ENCODE measurements around the gene C17orf100.

The C17orf100 gene

DNA sequence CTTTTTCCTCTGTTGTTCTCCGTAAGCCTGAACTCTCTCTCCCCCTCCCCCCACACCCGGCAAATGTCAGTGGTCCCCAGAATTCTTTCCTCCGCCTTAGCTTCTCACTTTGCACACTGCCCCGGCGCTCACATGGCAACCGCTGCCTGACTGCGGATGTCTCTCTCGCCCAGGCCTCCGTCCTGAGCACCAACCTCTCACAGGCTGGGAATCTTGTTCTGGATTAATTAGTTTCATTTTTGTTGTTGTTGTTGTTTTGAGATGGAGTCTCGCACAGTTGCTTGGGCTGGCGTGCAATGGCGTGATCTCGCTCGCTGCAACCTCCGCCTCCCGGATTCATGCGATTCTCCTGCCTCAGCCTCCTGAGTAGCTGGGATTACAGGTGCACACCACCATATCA is 16.7 kb downstream of the C17orf100 start:
- ChIA-PET POLR2A (no interaction called here), CTCF (interaction anchor here (1.1 kb wide), 1 partner anchor 243 kb away, joined by 3 read pairs; no protein-coding TSS in a partner anchor)
- DNase-seq (ENCODE audit: extremely low spot score): no peak
- TF ChIP-seq, protein P1, sequence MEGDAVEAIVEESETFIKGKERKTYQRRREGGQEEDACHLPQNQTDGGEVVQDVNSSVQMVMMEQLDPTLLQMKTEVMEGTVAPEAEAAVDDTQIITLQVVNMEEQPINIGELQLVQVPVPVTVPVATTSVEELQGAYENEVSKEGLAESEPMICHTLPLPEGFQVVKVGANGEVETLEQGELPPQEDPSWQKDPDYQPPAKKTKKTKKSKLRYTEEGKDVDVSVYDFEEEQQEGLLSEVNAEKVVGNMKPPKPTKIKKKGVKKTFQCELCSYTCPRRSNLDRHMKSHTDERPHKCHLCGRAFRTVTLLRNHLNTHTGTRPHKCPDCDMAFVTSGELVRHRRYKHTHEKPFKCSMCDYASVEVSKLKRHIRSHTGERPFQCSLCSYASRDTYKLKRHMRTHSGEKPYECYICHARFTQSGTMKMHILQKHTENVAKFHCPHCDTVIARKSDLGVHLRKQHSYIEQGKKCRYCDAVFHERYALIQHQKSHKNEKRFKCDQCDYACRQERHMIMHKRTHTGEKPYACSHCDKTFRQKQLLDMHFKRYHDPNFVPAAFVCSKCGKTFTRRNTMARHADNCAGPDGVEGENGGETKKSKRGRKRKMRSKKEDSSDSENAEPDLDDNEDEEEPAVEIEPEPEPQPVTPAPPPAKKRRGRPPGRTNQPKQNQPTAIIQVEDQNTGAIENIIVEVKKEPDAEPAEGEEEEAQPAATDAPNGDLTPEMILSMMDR (IDR thresholded peaks at IDR 0.05; ENCODE audit: control extremely low read depth, extremely low read depth, low read depth, missing control alignments): no peak

DNA sequence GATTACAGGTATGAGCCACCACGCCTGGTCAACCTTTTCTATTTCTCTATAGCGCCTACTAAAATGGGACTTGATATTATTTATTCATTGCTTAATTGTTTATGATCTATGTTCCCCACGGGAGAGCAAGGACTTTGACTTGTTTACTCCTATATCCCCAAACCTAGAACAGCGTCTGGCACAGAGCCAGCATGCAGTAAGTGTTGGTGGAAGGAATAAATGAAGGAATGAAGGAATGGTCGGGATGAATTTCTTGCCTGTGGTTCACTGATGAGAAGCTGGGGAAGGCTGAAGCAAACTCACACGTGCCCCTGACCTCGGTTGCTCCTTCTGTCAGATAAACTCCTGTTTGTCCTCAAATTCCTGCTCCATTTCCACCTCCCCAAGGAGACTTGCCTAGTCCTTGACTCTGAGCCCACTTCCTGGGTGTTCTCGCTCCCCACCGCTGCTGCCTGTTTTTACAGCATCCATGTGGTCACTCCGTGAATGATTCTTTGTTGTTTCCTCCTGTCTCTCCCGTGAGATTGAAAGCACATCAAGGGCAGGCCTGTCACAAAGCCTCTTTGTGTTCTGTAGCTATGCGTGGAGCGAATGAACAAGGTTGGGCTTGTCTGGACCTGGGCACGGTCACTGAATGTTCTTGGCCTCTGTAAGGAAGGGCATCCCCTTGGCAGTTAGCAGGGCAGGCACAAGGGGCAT is 17.3 kb downstream of the C17orf100 start:
- no peak for DNase-seq (ENCODE audit: extremely low spot score)
- ChIA-PET POLR2A (no interaction called here), CTCF (interaction anchor here (1.1 kb wide), 1 partner anchor 242 kb away, joined by 3 read pairs; no protein-coding TSS in a partner anchor)
- TF ChIP-seq, protein P1 (IDR thresholded peaks at IDR 0.05; ENCODE audit: control extremely low read depth, extremely low read depth, low read depth, missing control alignments): no peak

DNA sequence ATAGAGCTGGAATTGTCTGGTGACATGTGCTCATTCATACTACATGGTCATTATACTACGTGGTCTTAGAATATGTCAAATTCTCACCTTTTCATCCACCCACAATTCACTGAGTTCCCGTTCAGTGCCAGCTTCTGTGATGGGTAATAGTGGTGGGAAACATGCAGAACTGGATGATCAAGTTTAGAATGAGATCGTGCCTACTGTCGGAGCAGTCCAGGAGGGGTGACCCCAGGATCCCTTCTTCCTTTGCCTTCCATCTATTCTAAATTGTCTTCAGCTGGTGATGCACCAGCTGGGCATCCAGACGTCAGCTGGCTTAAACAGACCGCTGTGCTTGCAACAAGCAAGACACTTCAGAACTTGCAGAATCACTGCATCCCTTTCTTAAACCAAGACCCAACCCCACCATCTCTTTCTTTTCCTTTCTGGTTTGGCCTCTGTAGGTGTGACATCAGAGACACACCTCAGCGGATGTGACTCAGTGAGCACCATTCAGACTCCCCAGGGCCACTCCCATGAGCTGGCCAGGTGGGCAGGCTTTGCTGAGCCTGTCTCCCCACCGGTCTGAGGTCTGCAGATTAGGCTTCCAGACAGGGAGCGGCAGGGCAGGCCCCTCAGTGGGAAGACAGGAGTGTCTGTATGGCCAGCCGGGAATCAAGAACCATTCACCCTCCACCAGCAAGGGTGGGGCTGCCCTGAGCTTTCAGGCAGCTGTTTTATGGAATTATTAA is 18.1 kb downstream of the C17orf100 start:
- TF ChIP-seq, protein P1 (IDR thresholded peaks at IDR 0.05; ENCODE audit: control extremely low read depth, extremely low read depth, low read depth, missing control alignments): no peak
- CTCF ChIA-PET: interaction anchor here (1.1 kb wide), 1 partner anchor 8 kb away, joined by 3 read pairs; no protein-coding TSS in a partner anchor
- POLR2A ChIA-PET: no interaction called here
- no peak for DNase-seq (ENCODE audit: extremely low spot score)

DNA sequence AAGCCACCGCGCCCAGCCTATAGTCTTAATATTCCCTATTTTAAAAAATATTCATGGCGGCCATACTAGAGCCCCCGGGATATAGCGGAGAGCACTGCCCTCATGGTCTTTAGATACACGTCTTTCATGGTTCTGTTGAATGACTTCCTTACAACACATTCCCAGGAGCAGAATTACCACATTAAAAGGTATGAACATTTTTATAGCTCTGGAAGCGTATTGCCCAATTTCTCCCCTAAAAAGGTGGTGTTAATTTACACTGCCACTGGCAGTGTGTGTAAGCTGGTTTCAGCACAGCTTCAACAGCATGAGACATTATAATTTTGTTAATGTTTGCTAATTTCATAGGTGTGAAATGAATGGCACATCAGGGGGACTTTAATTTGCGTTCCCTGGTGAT is 19.0 kb downstream of the C17orf100 start:
- CTCF ChIA-PET: interaction anchor here (1.1 kb wide), 1 partner anchor 9 kb away, joined by 3 read pairs; no protein-coding TSS in a partner anchor
- DNase-seq (ENCODE audit: extremely low spot score): no peak
- POLR2A ChIA-PET: no interaction called here
- TF ChIP-seq, protein P1 (IDR thresholded peaks at IDR 0.05; ENCODE audit: control extremely low read depth, extremely low read depth, low read depth, missing control alignments): no peak

DNA sequence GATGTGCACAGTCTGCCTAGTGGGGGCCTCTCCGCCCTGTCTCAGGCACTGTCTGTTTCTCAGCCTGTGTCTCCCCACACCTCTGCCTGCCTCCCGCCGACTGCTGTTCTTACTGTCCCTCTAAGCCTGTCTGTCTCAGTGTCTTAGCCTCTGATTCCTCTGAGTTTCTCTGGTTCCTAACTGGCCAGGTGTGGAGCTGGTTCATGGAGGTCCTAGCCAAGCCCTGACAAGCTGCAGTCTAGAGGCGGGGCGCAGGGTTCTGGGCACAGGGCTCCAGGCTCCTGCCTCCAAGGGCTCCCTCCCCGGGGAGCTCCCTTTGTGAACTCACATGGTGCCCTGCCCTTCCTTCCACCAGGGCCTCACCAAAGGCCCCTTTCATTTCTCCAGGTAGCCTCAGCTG is 19.4 kb downstream of the C17orf100 start:
- DNase-seq (ENCODE audit: extremely low spot score): no peak
- TF ChIP-seq, protein P1 (IDR thresholded peaks at IDR 0.05; ENCODE audit: control extremely low read depth, extremely low read depth, low read depth, missing control alignments): no peak
- POLR2A ChIA-PET: no interaction called here
- CTCF ChIA-PET: interaction anchor here (1.1 to 1.6 kb wide), 3 partner anchors 9 to 23 kb away, joined by 3 to 5 read pairs (median 4); no protein-coding TSS in a partner anchor

DNA sequence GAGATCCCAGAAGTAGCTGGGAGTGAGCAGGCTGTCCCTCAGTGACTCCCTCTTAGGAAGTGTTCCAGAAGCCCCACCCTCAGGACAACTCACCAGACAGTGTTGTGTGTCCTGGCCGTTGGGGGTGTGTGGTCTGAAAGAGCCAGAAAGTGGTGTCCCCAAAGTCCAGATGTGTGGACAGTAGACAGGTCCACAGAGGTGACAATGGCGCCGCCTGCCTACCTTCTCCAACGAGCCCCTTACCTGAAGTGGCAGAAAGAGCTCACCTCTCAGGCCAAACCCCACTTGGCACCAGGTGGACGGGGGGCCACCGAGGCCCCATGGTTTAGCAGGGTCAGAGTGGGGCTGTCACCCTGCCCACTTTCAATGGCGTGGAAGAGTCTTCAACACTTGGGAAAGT is 19.9 kb downstream of the C17orf100 start:
- no peak for DNase-seq (ENCODE audit: extremely low spot score)
- ChIA-PET CTCF (interaction anchor here (1.6 kb wide), 2 partner anchors 11 to 22 kb away, joined by 4 to 5 read pairs; no protein-coding TSS in a partner anchor), POLR2A (no interaction called here)
- TF ChIP-seq, protein P1 (IDR thresholded peaks at IDR 0.05; ENCODE audit: control extremely low read depth, extremely low read depth, low read depth, missing control alignments): no peak

Data from GM10248 (cell line).